ENCODE results near the gene UBE2J2. TPM values are rescaled to one million over a fixed set of nuclear protein-coding genes. Genes with fewer than 3 reads are reported as not detected.

UBE2J2 gene
- total RNA-seq, 1 donor from 2014 or later: 73.8 TPM

DNA sequence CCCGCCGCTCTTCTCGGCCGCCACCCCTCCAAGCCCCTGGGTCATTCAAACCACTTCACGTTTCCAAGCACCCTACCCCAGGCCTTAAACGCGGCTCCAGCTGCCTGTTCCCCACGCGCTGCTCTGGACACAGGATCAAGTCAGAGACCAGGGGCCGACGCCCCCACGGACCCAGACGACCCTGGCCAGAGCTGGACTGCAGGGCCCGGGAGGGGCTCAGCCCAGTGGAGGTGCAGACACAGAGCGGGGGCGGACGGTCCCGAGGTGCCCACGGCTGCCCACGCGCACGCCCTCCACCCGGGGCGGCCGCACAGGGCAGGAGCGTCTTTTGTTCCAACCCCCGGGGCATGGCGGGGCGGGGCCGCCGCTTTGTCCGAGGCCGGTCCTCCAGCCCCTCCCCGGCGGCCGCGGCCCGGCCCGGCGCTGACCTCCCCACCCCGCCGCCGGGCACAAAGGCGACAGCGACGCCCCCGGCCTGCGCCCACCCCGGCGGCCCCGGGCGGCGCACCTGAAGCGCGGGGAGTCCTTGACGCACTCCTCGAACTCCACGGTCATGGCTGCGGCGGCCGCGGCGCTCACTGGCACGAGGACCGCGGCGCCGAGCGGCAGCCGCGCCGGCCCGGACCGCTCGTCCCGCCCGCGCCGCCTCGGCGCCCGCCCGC lies 33.7 kb upstream of the UBE2J2 start:
- TF ChIP-seq, protein P1, sequence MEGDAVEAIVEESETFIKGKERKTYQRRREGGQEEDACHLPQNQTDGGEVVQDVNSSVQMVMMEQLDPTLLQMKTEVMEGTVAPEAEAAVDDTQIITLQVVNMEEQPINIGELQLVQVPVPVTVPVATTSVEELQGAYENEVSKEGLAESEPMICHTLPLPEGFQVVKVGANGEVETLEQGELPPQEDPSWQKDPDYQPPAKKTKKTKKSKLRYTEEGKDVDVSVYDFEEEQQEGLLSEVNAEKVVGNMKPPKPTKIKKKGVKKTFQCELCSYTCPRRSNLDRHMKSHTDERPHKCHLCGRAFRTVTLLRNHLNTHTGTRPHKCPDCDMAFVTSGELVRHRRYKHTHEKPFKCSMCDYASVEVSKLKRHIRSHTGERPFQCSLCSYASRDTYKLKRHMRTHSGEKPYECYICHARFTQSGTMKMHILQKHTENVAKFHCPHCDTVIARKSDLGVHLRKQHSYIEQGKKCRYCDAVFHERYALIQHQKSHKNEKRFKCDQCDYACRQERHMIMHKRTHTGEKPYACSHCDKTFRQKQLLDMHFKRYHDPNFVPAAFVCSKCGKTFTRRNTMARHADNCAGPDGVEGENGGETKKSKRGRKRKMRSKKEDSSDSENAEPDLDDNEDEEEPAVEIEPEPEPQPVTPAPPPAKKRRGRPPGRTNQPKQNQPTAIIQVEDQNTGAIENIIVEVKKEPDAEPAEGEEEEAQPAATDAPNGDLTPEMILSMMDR (conservative IDR thresholded peaks at IDR 0.05): no peak
- Mint-ChIP-seq H3K4me3 (peak overlapping the region; percentile 91), H3K36me3 (no peaks in the 10 kb centered on the region), H3K4me1 (ENCODE audit: unreplicated experiment) (peaks cover 15% of the 10 kb centered on the region), H3K9me3 (no peaks in the 10 kb centered on the region), H3K27me3 (no peaks in the 10 kb centered on the region), H3K27ac (peak overlapping the region; percentile 93)
- no peak for DNase-seq (ENCODE audit: extremely low spot score, unreplicated experiment)

DNA sequence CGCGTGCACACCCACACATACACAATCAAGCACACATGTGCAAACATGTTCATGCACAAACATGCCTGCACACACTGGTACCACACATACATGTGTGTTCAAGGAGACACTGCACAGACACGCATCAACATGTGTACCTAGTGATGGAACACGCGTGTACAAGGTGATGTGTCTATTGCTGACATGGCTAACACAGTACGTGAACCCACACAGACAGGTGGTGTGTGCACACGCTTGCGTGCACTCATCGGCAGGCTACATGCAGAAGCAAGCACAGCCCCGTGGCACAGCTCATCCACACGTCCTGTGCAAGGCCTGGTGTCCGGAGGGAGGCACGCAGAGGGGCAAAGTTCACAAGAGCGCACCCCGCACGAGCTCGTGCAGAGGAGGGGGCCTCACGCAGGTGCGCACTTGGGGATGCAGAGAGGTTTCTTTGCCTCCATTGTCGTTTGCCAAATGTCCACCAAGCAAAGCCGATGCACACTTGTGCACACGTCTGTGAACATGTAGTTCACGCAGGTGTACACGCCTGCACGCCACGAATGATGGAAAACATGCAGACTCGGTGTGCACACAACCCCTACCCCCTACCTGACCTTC lies 33.1 kb upstream of the UBE2J2 start:
- TF ChIP-seq, protein P1 (conservative IDR thresholded peaks at IDR 0.05): no peak
- H3K27me3 Mint-ChIP-seq: no peaks in the 10 kb centered on the region
- H3K36me3 Mint-ChIP-seq: no peaks in the 10 kb centered on the region
- H3K4me1 Mint-ChIP-seq (ENCODE audit: unreplicated experiment): peaks cover 15% of the 10 kb centered on the region
- peak overlapping the region; percentile 91 for H3K4me3 Mint-ChIP-seq
- DNase-seq (ENCODE audit: extremely low spot score, unreplicated experiment): no peak
- H3K27ac Mint-ChIP-seq: peak overlapping the region; percentile 93
- H3K9me3 Mint-ChIP-seq: no peaks in the 10 kb centered on the region

DNA sequence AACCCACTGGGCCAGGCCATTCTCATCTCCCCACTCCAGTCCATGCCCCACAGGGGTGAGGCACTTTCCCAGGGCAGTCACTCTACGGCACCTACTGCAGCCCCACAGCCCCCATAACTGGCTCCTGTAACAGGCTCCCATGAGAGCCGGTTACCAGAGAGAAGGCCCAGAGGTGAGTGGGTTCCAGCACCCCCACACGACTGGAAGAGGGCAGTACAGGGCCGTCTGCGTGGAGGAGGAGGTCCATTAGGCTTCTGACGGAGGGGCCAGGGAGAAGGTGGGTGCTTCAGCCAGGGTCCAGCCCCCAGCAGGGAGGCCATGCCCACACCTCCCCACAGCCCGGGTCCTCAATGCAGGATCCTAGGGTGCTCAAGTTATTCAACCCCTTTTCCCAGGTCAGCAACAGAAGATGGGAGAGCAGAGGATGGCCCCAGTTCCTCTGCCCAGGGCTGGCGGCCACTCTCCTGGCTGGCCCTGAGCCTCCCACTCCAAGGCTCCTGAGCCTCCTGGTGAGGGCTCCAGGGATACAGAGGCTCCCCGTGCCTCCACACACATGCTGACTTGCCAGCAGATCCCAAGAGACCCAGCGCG lies 32.5 kb upstream of the UBE2J2 start:
- TF ChIP-seq, protein P1 (conservative IDR thresholded peaks at IDR 0.05): peak; percentile 20
- H3K4me1 Mint-ChIP-seq (ENCODE audit: unreplicated experiment): peaks cover 15% of the 10 kb centered on the region
- no peaks in the 10 kb centered on the region for H3K27me3 Mint-ChIP-seq
- no peaks in the 10 kb centered on the region for H3K9me3 Mint-ChIP-seq
- peak overlapping the region; percentile 91 for H3K4me3 Mint-ChIP-seq
- no peak for DNase-seq (ENCODE audit: extremely low spot score, unreplicated experiment)
- H3K36me3 Mint-ChIP-seq: no peaks in the 10 kb centered on the region
- H3K27ac Mint-ChIP-seq: peak overlapping the region; percentile 93

DNA sequence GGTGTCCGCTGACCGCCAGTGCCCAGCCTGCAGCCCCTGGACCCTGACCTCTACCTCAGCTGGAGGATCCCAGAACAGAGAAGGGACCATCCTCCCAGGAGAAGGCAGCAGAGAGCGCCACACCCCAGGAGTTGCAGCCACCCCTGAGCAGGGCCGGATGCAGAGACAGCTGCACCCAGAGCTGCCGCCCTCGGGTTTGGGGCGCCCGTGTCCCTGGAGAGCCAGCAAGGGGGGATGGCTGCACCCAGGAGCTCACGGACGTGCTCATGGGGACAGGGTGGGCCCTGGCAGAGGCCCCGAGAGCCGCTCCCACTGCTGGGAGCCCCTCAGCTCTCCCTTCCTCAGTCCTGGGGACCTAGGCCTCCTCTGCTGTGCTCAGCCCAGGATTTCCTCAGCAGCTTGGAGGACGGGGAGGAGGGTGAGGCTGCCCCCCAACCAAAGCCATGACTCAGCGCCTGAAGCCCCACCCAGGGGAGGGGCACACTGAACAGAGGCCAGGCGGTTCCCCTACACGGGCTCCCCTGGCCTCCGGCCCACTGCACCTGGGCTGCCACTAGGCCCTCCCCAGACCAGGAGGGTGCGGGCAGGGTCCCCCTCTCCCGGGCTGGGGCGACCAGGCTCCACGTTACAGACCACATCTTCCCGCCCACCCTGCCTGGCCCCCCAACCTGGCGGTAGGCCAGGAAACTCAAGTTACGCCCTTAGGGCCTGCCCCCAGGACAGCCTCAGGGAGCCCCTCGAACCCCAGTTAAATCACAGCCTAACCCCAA lies 31.8 kb upstream of the UBE2J2 start:
- TF ChIP-seq, protein P1 (conservative IDR thresholded peaks at IDR 0.05): no peak
- no peak for DNase-seq (ENCODE audit: extremely low spot score, unreplicated experiment)
- H3K27ac Mint-ChIP-seq: peak overlapping the region; percentile 93
- peak overlapping the region; percentile 91 for H3K4me3 Mint-ChIP-seq
- H3K27me3 Mint-ChIP-seq: no peaks in the 10 kb centered on the region
- no peaks in the 10 kb centered on the region for H3K36me3 Mint-ChIP-seq
- peaks cover 15% of the 10 kb centered on the region for H3K4me1 Mint-ChIP-seq (ENCODE audit: unreplicated experiment)
- no peaks in the 10 kb centered on the region for H3K9me3 Mint-ChIP-seq

DNA sequence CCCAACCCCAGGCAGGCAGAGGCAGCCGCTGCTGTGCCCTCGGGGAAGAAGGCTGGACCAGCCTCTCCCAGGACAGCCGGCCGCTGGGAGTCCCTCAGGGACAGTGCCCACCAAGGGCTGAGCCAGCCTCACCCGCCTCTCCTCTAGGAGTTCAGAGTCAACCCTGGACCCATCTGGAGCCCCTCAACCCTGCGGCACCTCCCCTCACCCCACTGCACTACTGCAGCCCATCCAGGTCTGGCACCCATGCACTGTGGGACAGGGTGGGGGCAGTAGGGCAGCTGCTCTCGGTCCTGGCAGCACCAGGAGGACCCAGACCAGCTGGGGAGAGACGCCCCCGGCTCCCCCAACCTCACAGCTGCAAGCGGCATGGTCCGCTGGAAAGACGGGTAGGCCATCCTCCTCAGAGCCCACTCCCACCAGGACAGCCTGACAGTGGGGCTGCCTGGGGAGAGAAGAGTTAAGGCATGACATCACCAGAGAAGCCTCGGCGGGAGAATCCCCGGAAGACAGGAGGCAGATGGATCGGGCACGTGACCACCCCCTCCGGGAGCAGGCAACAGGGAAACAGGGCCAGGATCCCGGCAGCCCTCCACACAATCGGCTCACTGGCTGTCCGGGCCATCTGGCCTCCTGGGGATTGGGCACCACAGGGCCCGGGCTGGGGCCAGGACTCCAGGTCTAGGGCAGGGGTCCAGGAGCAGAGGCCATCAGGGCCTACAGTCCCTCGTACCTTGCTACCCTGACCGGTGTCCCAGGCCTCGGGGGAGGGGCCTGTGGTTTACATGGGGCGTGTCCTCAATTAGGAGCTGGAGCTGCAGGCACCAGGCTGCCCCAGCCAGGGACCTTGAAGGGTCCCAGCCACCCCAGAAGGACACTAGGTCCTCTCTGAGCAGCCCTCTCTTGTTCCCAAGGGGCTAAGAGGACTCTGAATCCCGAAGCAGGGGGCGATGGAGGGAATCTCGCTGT lies 31.0 kb upstream of the UBE2J2 start:
- Mint-ChIP-seq H3K27me3 (no peaks in the 10 kb centered on the region), H3K36me3 (no peaks in the 10 kb centered on the region), H3K4me1 (ENCODE audit: unreplicated experiment) (peaks cover 15% of the 10 kb centered on the region), H3K9me3 (no peaks in the 10 kb centered on the region), H3K4me3 (peak overlapping the region; percentile 79), H3K27ac (peak overlapping the region; percentile 83)
- TF ChIP-seq, protein P1 (conservative IDR thresholded peaks at IDR 0.05): no peak
- DNase-seq (ENCODE audit: extremely low spot score, unreplicated experiment): no peak

All from type B pancreatic cell (in vitro differentiated cells).